NCI-H187 treated with DMSO at 0.1 percent for 48 hours (cell line): ENCODE measurements around the gene SVIP.
A peak's percentile ranks its signal among the peaks of the same experiment; 100 is the strongest.

Experiments
- DNase-seq: peaks from one replicate; lab custom pipeline; 2025; lab: John Stamatoyannopoulos, UW

SVIP gene

GRCh38 chr11:22792497-22792896, 37.1 kb downstream of the SVIP start:
- DNase-seq: no peak

- peak; percentile 51 for DNase-seq
Measured at GRCh38 chr11:22787551-22788162, 41.9 kb downstream of the SVIP start.

- no peak for DNase-seq
Measured at GRCh38 chr11:22787055-22787454, 42.5 kb downstream of the SVIP start.

- DNase-seq: no peak
Measured at GRCh38 chr11:22786475-22786874, 43.1 kb downstream of the SVIP start.

GRCh38 chr11:22785251-22785650, 44.4 kb downstream of the SVIP start:
- no peak for DNase-seq

- DNase-seq: no peak
Measured at GRCh38 chr11:22780952-22781593, 48.5 kb downstream of the SVIP start.

- DNase-seq: no peak
Measured at GRCh38 chr11:22779850-22780249, 49.8 kb downstream of the SVIP start.

- no peak for DNase-seq
Measured at GRCh38 chr11:22778642-22779041, 51.0 kb downstream of the SVIP start.

- DNase-seq: no peak
Measured at GRCh38 chr11:22775248-22775647, 54.4 kb downstream of the SVIP start.

GRCh38 chr11:22774716-22775115, 54.9 kb downstream of the SVIP start:
- DNase-seq: no peak

GRCh38 chr11:22769081-22769480, 60.5 kb downstream of the SVIP start:
- no peak for DNase-seq
